ENCODE data around the gene CARD14. TPM values are rescaled to one million over a fixed set of nuclear protein-coding genes. Genes with fewer than 3 reads are reported as not detected.

CARD14 gene
- total and polyA plus RNA-seq, 2 of the 13 experiments (the other 11 are each of a cell fraction or from before 2014, with no cell fraction given): 0.11 TPM; not detected in 1

GRCh38 chr17:80219763-80220053 is 49.9 kb downstream of the CARD14 start (continued):
- 0 out of 2 replicates have a peak, but pooled peaks have one; percentile 0 for TF ChIP-seq ZNF503 (CRISPR knock-in tag; IDR thresholded peaks at IDR 0.05)
- TF ChIP-seq JUN (CRISPR knock-in tag; IDR thresholded peaks at IDR 0.05): no peak
- TF ChIP-seq ZNF496 (CRISPR knock-in tag; IDR thresholded peaks at IDR 0.05; ENCODE audit: insufficient replicate concordance): no peak
- peak; percentile 48; the same call in 1 of the 2 replicates for TF ChIP-seq MTA1 (CRISPR knock-in tag; IDR thresholded peaks at IDR 0.05; ENCODE audit: borderline replicate concordance)
- TF ChIP-seq, protein P1, sequence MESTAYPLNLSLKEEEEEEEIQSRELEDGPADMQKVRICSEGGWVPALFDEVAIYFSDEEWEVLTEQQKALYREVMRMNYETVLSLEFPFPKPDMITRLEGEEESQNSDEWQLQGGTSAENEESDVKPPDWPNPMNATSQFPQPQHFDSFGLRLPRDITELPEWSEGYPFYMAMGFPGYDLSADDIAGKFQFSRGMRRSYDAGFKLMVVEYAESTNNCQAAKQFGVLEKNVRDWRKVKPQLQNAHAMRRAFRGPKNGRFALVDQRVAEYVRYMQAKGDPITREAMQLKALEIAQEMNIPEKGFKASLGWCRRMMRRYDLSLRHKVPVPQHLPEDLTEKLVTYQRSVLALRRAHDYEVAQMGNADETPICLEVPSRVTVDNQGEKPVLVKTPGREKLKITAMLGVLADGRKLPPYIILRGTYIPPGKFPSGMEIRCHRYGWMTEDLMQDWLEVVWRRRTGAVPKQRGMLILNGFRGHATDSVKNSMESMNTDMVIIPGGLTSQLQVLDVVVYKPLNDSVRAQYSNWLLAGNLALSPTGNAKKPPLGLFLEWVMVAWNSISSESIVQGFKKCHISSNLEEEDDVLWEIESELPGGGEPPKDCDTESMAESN (CRISPR knock-in tag; conservative IDR thresholded peaks at IDR 0.05): no peak
- no peak for TF ChIP-seq ONECUT2 (CRISPR knock-in tag; IDR thresholded peaks at IDR 0.05)
- TF ChIP-seq DNMT1 (CRISPR knock-in tag; IDR thresholded peaks at IDR 0.05): no peak
- TF ChIP-seq, protein P2, sequence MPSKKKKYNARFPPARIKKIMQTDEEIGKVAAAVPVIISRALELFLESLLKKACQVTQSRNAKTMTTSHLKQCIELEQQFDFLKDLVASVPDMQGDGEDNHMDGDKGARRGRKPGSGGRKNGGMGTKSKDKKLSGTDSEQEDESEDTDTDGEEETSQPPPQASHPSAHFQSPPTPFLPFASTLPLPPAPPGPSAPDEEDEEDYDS (CRISPR knock-in tag; IDR thresholded peaks at IDR 0.05): no peak
- peak; percentile 37; the same call in 1 of the 2 replicates for TF ChIP-seq NFE2L1 (CRISPR knock-in tag; IDR thresholded peaks at IDR 0.05; ENCODE audit: borderline replicate concordance)
- TF ChIP-seq PITX1 (CRISPR knock-in tag; IDR thresholded peaks at IDR 0.05): 0 out of 2 replicates have a peak, but pooled peaks have one; percentile 10
- peak; percentile 10; the same call in 1 of the 2 replicates for TF ChIP-seq ZNF616 (CRISPR knock-in tag; IDR thresholded peaks at IDR 0.05; ENCODE audit: low read depth)
- no peak for TF ChIP-seq HDAC2 (CRISPR knock-in tag; IDR thresholded peaks at IDR 0.05)
- no peak for TF ChIP-seq ZNF777 (CRISPR knock-in tag; IDR thresholded peaks at IDR 0.05)
- peak; percentile 24; the same call in 1 of the 2 replicates for TF ChIP-seq ZNF605 (CRISPR knock-in tag; IDR thresholded peaks at IDR 0.05)
- no peak for TF ChIP-seq PRMT3 (CRISPR knock-in tag; IDR thresholded peaks at IDR 0.05; ENCODE audit: borderline replicate concordance, low read depth)
- no peak for TF ChIP-seq ZNF569 (CRISPR knock-in tag; IDR thresholded peaks at IDR 0.05; ENCODE audit: borderline replicate concordance)
- TF ChIP-seq ZNF788 (CRISPR knock-in tag; IDR thresholded peaks at IDR 0.05; ENCODE audit: borderline replicate concordance): 0 out of 2 replicates have a peak, but pooled peaks have one; percentile 0
- TF ChIP-seq RELA (CRISPR knock-in tag; IDR thresholded peaks at IDR 0.05): no peak
